Measurements from ENCODE around the gene LDB1. TPM values are rescaled to one million over a fixed set of nuclear protein-coding genes. Genes with fewer than 3 reads are reported as not detected.

LDB1 gene
- total RNA-seq, 1 donor from 2014 or later = 52.1 TPM

DNA sequence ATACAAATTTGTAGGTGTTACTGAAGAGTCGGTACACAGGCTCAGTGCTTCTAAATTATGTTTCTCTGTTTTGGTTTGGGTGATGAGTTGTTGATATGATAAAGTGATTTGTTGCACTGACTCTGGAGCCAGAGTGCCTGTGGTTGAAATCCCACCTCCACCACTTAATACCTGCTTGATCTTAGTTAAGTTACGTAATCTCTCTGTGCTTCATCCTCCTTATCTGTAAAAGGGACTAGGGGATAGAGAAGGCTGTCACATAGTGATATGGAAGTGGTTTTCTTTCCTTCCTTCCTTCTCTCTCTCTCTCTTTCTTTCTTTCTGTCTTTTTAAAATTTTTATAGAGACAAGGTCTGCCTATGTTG lies 55.7 kb downstream of the LDB1 start:
- no peak for DNase-seq

- no peak for DNase-seq
Observed at GRCh38 chr10:102059987-102060386, 60.2 kb downstream of the LDB1 start.

Other genes with a start within 250 kb of the LDB1 start
- 9.0 and 9.4 TPM in 2 replicates for gene ARMH3, start 64.2 kb downstream of the LDB1 start, total RNA-seq
- 49.0 and 53.6 TPM in 2 replicates for gene HPS6, start 55.0 kb downstream of the LDB1 start, total RNA-seq
- 14.5 and 15.3 TPM in 2 replicates for gene PPRC1, start 12.7 kb upstream of the LDB1 start, total RNA-seq
- gene NOLC1, start 32.0 kb upstream of the LDB1 start, total RNA-seq = 29.6 and 38.9 TPM in 2 replicates
- not detected in 2 replicates for gene ELOVL3, start 105.9 kb upstream of the LDB1 start, total RNA-seq
- gene PITX3, start 121.1 kb upstream of the LDB1 start, total RNA-seq = not detected in 2 replicates
- 17.5 and 40.3 TPM in 2 replicates for gene GBF1, start 125.2 kb upstream of the LDB1 start, total RNA-seq